Measurements from ENCODE around the gene LTK. TPM values are rescaled to one million over a fixed set of nuclear protein-coding genes. Genes with fewer than 3 reads are reported as not detected.

Gene LTK
- total RNA-seq, 1 experiment from 2014 or later = 2.8 TPM

DNA sequence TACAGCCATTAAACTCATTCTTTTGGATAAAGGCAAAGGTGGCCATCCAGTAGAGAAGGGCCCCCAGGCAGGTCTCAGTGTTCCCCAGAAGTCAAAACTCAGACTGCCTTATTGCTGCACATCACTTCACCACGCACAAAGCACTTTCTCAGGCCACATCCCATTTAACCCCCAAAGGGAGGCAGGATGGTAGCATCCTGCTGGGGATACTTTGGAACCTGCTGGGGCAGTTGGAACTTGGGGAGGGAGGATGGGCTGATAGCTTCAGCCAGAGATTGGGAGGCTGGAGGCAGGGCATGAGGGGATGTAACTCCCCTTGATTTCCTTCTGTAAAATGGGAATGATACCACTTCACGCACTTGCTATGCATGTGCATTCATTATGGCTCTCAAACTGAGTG lies 15.0 kb downstream of the LTK start:
- no peak for DNase-seq (ENCODE audit: low read depth)

DNA sequence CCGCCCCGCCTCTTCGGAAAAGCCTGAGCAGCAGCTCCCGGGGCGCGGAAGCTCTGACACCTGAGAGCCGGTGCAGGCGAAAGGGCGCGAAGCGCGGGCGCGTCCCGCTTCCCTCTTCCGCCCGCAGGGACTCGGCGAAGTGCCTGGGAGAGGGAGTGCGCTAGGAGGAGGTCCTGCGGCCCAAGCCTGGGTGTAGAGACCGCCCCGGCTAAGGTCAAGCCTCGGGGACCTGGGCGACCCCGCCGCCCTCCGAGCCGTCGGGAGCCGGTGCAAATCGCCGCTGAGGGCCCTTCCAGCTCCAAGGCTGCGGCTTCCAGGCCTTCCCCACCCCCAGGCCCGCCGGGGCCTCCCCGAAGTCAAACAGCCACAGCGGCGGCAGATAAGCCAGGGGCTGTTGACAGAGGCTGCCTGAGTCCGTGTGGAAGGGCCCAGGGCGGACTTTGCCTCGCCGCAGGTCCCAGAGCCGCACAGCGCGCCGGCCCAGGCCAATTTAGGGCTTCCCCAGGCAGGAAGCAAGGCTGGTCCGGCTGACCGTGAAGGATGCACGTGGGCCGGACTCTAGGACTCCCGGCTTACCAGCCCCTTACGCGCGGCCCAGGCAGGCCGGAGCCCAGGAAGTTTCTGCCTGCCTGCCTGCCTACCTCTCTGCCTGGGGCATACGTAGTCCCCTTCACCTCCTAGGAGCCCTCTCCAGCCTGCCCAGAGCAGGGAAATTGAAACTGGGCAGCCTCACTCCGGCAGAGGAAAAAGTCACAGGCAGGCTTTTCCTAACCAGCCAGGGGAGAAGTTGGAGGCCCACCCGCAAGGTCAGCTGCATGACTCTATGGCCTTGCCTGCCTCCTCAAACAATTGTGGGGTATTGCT lies 17.7 kb downstream of the LTK start:
- DNase-seq (ENCODE audit: low read depth) = no peak

DNA sequence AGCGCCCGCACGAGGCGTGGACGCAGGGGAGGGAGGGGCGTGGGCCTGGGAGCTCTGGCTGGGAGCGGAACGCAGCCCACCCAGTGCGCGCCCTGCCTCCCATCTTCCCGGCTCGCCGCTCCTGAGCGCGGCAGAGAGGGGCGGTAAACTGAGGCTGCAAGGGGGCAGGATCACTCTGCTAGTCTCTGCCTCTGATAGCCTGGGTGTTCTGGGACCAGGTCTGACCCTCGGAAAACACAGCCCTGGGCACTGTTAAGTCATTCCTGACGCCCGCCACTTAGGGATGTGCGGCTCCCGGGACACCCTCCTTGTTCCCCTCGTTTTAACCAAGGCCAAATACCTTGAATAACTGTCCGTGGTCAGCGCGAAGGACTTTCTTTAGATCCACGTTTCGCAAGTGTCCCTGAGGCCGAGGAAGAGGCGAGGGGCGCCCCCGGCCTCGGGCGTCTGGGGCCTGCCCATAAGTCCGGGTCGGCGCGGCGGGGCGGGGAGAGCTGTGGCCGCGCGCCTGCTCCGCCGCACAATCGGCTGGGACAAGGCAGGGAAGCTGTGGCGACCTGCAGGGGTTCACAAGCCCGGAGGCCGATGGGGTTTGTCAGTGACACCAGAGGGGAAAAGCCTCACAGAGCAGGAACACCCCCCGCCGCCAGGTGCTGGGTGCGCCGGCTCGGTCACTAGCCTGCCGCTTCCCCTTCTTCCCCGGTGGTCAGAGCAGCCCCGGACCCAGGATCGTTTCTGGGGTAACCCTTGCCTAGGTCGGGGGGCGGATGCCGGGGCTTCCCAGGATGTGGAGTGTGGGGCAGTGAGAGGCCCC lies 18.5 kb downstream of the LTK start:
- no peak for DNase-seq (ENCODE audit: low read depth)

DNA sequence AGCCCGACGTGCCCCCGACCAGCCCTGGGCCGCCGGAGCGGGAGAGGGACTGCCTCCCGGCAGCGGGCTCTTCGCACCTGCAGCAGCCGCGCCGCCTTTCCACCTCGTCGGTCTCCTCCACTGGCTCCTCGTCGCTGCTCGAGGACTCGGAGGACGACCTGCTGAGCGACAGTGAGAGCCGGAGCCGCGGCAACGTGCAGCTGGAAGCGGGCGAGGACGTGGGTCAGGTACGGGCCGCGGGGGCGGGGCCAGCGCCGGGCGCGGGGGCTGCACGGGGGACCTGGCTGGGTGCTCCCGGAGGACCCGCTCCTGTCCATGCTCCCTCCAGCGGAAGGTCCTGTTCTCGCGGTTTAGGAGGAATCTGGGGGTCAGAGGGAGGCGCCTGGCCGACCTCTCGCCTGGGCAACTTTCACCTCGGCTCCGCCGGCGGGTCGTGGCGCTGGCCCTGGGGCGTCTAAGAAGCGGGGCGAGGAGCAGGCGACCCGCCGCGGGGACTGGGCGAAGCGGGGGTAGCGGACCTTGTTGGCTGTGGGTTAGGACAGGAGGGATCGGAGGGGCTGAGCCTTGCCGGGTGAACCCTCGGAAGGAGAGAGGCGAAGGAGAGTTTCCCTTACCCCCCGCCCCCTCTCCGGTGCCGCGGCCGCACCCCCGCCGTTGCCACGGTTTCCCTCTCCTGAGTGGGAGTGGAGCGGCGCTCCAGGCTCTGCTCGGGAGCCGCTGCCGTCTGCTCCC lies 19.3 kb downstream of the LTK start:
- DNase-seq (ENCODE audit: low read depth) = no peak

DNA sequence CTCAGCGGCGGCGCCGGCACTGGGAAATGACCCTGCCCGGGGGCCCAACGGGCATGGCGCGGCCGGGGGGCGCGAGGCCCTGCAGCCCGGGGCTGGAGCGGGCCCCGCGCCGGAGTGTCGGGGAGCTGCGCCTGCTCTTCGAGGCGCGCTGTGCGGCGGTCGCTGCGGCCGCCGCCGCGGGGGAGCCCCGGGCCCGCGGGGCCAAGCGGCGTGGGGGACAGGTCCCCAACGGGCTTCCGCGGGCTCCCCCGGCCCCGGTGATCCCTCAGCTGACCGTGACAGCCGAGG lies 19.8 kb downstream of the LTK start:
- no peak for DNase-seq (ENCODE audit: low read depth)

DNA sequence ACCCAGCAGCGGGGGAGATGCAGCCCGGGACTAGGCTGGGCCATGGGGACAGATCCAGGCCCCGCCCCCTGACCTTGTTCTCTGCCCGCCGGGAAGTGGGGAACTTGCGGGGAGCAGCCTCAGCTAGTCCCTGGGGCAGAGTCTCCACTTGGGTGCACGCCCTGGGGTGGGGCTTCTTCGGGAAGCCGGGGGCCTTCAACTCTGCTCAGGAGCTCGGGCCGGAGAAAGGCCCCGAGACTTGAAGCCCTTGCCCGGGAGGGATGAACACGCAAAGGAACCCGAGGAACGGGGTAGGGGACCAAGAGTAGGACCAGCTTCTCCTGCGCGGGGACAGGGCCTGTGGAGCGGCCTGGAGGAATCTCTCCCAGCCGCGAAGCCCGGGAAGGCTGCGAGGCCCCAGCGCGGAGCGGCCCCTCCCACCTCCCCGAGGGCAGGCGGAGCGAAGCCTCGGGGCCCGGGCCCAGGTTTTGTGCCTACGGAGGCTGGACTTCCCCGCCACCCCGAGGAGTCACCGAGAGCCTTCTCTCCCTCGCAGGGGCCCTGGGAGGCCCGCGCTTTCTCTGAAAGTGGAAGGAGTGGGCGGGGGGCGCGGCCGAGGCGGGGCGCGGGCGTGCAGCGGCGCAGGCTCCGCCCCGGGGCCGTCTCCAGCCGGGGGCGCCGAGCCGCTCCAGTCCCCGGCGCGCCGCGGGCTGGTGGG lies 20.3 kb downstream of the LTK start, which contains the start of gene ITPKA:
Gene ITPKA (plus strand): TSS at position 670 of the 697 bp plus-strand sequence. CDS start 54 bp downstream, outside the sequence.
- peak; percentile 81 for DNase-seq (ENCODE audit: low read depth)

DNA sequence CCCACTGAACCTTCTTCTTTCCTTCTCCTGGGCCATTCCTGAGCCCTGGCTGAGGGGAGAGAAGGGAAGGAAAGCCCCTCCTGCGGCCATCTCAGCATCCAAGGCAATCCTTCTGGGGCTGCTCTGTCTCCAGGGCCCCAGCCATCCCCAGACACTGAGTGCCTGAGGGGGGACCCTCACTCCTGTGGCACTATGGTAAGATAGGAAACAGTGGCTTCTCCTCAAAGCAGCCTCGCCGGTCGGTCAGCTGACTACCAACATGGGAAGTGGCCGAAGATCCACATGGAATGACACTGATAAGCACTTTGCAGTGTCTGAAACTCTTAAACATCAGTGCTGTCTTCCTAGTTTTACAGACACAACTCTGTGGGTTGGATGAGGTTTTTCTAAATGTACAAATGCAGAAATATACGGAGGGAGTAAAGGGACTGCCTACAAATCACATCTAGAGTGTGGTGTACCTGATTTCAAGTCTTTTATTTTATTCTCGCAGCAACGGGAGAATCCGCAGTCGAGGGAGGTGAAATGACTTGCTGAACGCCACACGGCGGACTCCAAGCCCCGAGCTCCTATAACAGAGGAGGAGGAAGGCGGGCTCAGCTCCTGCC lies 20.9 kb downstream of the LTK start:
- no peak for DNase-seq (ENCODE audit: low read depth)

DNA sequence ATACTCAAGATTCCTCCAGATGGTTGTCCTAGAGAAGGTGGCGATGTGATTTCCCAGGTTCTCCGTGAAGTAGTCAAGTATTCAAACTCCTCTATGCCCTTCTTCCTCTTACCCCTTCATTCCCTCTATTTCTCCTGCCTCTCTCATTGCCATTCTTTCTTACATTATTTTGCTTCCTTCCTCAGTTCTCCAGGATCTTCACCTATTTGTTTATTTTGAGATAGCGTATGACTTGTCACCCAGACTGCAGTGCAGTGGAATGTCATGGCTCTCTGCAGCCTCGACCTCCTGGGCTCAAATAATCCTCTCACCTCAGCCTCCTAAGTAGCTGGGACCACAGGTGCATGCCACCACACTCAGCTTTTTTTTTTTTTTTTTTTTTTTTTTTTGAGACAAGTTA lies 21.7 kb downstream of the LTK start:
- DNase-seq (ENCODE audit: low read depth) = no peak

DNA sequence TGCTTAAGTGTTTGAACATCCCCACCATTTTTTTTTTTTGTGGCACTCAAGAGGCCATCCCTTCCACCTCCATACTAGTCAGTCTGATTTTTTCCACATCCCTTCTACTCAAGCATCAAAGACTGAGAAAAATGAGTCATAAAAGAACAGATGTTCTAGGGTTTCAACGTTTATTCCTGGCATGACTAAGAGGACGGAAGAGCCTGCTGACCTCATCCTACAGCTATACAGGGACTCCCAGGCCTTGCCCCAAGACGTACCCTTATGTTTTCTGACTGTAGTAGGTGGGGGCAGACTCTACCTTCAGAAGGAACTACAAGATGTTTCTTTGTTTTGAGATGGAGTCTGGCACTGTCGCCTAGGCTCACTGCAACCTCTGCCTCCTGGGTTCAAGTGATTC lies 23.3 kb downstream of the LTK start:
- peak; percentile 97 for DNase-seq (ENCODE audit: low read depth)

DNA sequence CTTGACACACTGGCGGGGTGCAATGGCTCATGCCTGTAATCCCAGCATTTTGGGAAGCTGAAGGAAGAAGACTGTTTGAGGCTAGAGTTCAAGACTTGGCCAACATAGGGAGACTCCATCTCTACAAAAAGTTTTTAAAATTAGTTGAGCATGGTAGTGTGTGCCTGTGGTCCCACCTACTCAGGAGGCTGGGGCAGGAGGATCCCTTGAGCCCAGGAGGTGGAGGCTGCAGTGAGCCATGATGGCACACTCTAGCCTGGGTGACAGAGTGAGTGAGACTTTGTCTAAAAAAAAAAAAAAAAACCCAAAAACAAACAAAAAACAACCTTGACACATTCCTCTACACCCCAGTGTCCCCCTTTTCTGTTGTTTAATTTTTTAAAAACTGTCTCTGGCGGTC lies 24.0 kb downstream of the LTK start:
- no peak for DNase-seq (ENCODE audit: low read depth)

DNA sequence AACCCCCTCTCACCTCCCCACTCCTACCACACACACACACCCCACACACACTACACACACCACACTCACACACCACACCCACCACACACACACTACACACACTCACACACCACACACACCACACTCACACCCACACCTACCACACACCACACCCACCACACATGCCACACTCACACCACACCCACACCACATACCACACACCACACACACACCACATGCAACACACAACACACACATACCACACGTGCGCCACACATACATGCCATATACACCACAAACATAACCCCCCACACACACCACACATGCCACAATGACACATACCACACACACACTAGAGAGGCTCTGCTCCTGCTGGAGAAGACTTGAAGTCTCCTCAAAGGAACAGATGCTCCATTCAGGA lies 25.8 kb downstream of the LTK start:
- DNase-seq (ENCODE audit: low read depth) = peak; percentile 47

DNA sequence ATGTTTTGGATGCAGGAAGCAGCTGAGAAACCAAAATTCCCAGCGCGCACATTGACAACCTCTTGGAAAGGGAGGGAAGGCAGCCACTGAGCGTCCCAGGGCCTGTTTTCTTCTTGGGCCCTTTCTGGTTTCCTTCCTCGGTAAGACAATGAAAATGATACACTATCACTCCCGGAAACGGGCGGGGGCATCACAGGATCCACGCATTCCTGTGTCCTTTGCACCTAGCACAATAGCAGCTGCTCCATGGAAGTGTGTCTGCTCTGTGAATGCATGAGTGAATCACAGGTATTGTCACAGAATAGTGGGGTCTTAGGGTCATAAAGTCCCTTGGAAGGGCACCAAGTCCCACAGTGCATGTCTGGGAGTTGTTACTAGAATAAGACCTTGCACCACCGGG lies 26.2 kb downstream of the LTK start:
- DNase-seq (ENCODE audit: low read depth) = no peak

DNA sequence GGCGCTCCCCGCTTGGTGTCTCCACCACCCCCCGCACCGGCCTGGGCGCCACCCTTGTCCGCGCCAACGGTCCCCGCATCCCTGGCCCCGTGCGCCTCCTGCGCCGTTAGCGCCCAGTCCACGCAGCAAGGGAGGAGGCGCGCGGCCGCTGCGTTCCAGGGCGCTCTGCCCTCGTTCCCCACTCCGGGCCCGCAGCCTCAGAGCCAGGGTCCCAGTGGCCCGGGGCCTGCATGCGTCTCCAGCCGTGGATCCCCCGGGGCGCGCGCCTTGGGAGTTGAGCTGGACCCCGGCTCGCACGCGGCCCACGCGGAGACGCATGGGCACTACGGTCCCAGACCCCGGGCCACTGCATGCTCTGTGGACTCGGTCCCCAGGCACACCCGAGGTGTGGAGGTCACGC lies 27.3 kb downstream of the LTK start:
- DNase-seq (ENCODE audit: low read depth) = no peak

DNA sequence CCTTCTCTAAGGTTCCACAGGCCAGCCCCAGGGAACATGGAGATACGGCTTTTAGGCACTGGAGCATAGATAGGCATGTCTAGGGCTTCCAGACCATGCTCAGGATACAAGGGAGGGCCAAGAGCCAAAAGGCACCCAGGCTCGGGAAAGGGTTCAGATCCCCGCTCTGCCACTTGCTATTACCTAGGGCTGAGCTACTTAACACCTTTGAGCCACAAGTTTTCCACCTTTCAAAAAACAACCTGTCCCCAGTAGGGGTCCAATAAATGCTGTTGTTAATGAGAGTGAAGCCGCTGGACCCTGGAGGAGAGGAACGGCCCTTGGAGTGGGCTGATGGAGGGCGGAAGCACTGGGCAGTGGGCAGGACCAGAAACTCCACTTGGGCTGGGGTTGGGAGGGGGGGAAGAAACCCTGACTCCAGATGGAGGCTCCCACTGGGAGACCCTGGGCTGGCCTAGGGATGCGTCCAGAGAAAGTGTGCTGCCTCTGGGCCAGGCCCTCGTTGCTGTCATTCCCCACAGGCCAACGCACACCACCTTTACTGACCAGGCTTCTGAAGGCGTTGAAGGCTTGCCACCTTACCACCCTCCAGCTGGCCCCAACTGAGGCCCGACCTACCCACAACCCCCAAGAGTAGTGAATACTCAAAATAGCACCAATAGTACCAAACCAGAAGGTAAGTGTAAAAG lies 28.5 kb downstream of the LTK start:
- DNase-seq (ENCODE audit: low read depth) = no peak

DNA sequence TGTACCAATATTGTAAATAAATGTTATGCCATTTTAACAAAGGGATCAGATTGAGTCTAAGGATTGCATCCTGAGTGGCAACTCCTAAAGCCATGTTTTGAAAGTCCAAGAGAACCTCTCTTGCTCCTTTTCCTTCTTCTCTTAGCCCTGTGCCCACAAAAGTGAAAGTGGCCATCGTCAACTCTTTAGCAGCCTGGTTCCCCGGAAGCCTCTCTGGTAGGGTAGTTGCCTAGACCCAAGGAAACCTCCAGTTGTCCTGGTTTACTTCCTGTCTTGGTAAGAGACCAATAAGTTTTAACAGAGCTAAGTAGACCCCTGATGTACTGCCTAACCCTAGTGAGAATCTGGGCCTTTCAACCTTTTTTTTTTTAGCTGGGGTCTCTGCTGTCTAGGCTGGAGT lies 30.1 kb downstream of the LTK start:
- no peak for DNase-seq (ENCODE audit: low read depth)

DNA sequence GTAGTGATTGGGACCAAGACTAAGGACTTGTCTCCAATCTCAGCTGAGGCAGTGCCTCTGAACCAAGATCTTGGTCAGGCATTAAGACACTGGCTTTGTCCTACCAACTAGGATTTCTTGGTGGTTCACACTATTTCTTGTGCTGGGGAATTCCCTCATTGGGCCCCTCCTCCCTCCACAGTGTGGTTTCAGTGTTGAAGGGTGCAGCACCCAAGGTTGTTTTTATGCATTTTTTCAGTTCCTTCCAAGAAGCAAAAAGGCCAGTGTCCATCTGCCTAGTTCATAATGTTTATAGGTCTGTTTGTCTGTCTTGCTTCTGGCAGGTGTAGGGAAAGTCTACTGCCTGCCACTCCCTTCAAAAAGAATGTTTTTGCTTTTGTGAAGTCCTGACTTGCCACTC lies 30.5 kb downstream of the LTK start:
- no peak for DNase-seq (ENCODE audit: low read depth)

DNA sequence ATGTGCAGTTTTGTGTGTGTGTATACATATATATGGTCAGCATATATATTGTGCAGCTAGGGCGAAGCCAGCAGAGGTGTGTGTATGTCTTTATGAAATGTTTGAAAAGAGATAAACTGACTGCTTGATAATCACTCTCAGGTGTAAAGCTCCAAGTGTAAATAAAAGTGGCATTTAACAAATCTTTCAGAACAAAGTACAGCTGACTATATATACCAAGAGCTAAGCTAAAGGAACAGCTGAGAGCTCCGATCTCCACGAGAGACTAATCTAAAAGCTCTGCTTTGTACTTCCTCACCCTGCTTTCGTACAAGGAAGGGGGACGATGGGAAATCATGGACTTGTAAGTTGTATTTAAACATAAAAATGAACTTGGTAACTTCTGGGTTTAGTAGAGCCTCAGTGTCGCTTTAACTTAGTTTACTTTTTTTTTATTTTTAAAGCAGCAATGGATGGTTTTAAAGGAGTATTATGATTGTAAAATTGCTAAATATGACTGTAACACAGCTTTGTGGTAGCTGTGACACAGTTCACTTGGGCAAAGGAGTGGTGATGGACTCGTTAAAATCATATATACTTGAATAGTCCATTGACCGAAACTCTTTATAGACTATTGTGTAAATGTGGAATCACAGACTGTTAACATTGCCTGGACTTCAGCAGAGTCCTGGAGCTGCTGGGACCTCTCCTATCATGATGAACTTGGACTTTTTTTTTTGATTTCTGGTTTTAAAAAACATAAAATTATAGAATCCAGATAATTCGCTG lies 31.3 kb downstream of the LTK start:
- DNase-seq (ENCODE audit: low read depth) = no peak

DNA sequence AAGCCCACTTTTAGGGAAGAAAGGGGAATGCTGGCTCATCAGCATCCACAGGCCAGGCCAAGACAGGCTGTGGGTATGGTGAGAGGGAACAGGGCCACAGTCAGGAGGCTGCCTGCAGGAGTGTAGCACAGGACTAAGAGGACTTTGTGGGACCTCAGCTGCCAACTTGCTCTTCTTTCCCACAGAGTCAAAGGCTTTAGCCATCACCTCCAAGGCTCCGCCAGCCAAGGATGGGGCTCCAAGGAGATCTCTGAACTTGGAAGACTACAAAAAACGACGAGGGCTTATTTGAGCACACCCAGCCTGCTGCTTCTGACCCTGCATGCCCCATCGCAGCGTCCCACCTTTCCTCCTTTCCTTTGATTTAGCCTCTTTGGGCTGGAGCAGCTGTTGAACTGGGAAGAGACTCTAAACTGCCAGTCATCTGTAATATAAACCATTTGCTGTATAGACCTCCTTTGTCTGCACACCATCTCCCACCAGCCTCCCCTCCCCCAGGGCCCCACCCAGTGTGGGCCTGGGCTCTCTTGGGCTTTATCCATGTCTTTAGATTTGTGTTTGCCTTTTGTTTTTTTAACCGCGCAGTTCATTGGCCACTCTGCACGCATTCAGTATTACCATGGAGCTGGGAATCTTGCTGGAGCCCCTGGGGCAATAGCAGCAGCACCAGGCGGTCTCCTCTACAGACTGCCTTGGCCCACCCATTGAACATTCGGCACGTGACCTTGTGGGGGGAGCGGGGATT lies 33.1 kb downstream of the LTK start:
- no peak for DNase-seq (ENCODE audit: low read depth)

DNA sequence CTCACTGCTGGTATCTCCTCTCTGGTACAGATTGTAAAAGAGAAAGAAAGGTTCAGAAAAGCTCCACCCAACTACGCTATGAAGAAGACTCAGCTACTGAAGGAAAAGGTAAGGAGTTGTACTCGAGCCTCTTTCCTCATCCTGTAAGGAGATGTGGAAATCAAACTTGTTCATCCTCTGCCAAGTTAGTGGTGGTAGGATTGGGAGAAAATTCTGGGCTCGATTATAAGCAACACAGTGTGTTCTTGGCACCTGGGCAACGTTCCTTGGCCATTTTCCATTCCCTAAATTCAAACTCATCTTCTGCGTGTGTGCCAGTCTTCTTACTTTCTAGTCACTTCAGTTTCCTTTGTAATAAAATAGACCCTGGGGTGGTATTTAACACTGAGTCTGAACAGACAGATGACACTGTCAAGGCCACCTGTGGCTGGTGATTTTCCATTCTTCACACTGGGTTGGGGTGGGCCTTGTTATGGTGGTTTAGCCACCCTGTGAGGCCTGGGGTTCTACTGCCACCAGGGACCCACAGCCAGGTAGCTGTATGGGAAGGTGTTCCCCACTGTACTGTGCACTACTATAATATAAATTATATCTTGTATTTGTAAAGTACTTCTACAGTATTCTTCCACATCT lies 37.1 kb downstream of the LTK start:
- no peak for DNase-seq (ENCODE audit: low read depth)
